Keratinocyte (primary cell): ENCODE results near the gene COL25A1. TPM values are rescaled to one million over a fixed set of nuclear protein-coding genes. Genes with fewer than 3 reads are reported as not detected.

Source experiments
- DNase-seq: peaks from one replicate; pipeline ENCODE4 v3.0.0-alpha.2; 2011; ENCODE audit warnings: low read depth, missing footprints, low spot score
- FAIRE-seq: peaks from 2 replicates; lab custom pipeline; 2011; peaks lifted over from hg19 to GRCh38; lab: Jason Lieb, UNC
- H2AFZ ChIP-seq: 2 replicates; pipeline ENCODE4 v1.6.0; 2012; ENCODE audit warnings: low read length, control low read depth, inconsistent platforms; ENCODE audit not compliant: control insufficient read depth
- H3K27ac ChIP-seq: 2 replicates; pipeline ENCODE4 v1.5.1; 2011; ENCODE audit warnings: low read length; ENCODE audit not compliant: control insufficient read depth, insufficient read depth
- H3K27me3 ChIP-seq: 3 replicates; pipeline ENCODE4 v1.6.0; 2011; ENCODE audit warnings: low read length; ENCODE audit not compliant: control insufficient read depth, insufficient read depth; ENCODE audit errors: extremely low read depth
- H3K36me3 ChIP-seq, 2 experiments: 2 replicates in 1 of 2; 3 replicates in 1 of 2; pipeline ENCODE4 v1.5.1; 2011; ENCODE audit warnings: low read length in 2 of 2, mild to moderate bottlenecking in 1 of 2; ENCODE audit not compliant: control insufficient read depth in 2 of 2, insufficient read depth in 2 of 2; ENCODE audit errors: extremely low read depth in 1 of 2
- H3K4me1 ChIP-seq: 3 replicates; pipeline ENCODE4 v1.5.1; 2011; ENCODE audit warnings: low read length; ENCODE audit not compliant: control insufficient read depth, insufficient read depth; ENCODE audit errors: extremely low read depth
- H3K4me2 ChIP-seq: 3 replicates; pipeline ENCODE4 v1.6.0; 2011; ENCODE audit warnings: low read depth, low read length; ENCODE audit not compliant: control insufficient read depth, insufficient read depth; ENCODE audit errors: extremely low read depth
- H3K4me3 ChIP-seq, 3 experiments: fragments of 200-600 bp in 1 of 3; sonication (generic) in 1 of 3; 2 replicates in 2 of 3; 3 replicates in 1 of 3; pipeline ENCODE4 v1.5.1; 2011 to 2016; ENCODE audit warnings: low read length in 3 of 3, mild to moderate bottlenecking in 3 of 3, control low read depth in 2 of 3, inconsistent platforms in 1 of 3, low read depth in 1 of 3, mixed read lengths in 1 of 3, mixed run types in 1 of 3, moderate library complexity in 1 of 3; ENCODE audit not compliant: control insufficient read depth in 2 of 3, insufficient read depth in 2 of 3; ENCODE audit errors: extremely low read depth in 1 of 3
- H3K79me2 ChIP-seq: 2 replicates; pipeline ENCODE4 v1.6.0; 2012; ENCODE audit warnings: low read length; ENCODE audit not compliant: control insufficient read depth, insufficient read depth
- H3K9ac ChIP-seq: 3 replicates; pipeline ENCODE4 v1.6.0; 2011; ENCODE audit warnings: low read length; ENCODE audit not compliant: control insufficient read depth, insufficient read depth; ENCODE audit errors: extremely low read depth
- H3K9me1 ChIP-seq: 3 replicates; pipeline ENCODE4 v1.6.0; 2011; ENCODE audit warnings: low read length; ENCODE audit not compliant: control insufficient read depth, insufficient read depth; ENCODE audit errors: extremely low read depth
- H3K9me3 ChIP-seq: 2 replicates; pipeline ENCODE4 v1.5.1; 2012; ENCODE audit warnings: low read depth, low read length; ENCODE audit not compliant: control insufficient read depth
- H4K20me1 ChIP-seq: 3 replicates; pipeline ENCODE4 v1.6.0; 2011; ENCODE audit warnings: low read length; ENCODE audit not compliant: control insufficient read depth, insufficient read depth; ENCODE audit errors: extremely low read depth
- EZH2 ChIP-seq: IDR thresholded peaks from one replicate; pipeline ENCODE4 v1.6.1; 2012; ENCODE audit warnings: inconsistent platforms, mild to moderate bottlenecking, low read length, moderate library complexity
- dilution Hi-C: fragments of 300-500 bp; cut with MboI; formaldehyde crosslinking; loops from one replicate; pipeline ENCODE4 v1.7.0; 2020; ENCODE audit warnings: low sequenced_read_pairs; ENCODE audit not compliant: extremely low pct_ligation_motif_present
- polyA plus RNA-seq, 5 experiments: library from polyadenylated mRNA; depleted of rRNA in 3 of 5; stranded (reverse) in 3 of 5; stranded (forward) in 1 of 5; unstranded in 1 of 5; fragments of >200 nt; gene quantifications; 1 replicate in 1 of 5; 2 replicates in 3 of 5; 3 replicates in 1 of 5; pipeline versions ENCODE4 v1.2.1 to v1.2.3, GENCODE V29; 2011 to 2012; ENCODE audit warnings: missing spikeins in 2 of 5, low read depth in 1 of 5, low replicate concordance in 1 of 5
- TF ChIP-seq, protein P1 (sequence below), 3 experiments: IDR thresholded peaks in 1 of 3; conservative IDR thresholded peaks in 1 of 3; optimal IDR thresholded peaks in 1 of 3; 2 replicates in 2 of 3; 3 replicates in 1 of 3; pipeline versions ENCODE3 to v1.5.1; 2011; ENCODE audit warnings: low read length in 3 of 3, mild to moderate bottlenecking in 3 of 3, moderate library complexity in 2 of 3, control low read depth in 1 of 3, inconsistent platforms in 1 of 3; ENCODE audit not compliant: insufficient read depth in 2 of 3; ENCODE audit errors: extremely low read depth in 1 of 3

Gene COL25A1
- polyA plus RNA-seq, 1 donor (not counting 4 experiments of a cell fraction or from before 2014, with no cell fraction given), result not detected

DNA sequence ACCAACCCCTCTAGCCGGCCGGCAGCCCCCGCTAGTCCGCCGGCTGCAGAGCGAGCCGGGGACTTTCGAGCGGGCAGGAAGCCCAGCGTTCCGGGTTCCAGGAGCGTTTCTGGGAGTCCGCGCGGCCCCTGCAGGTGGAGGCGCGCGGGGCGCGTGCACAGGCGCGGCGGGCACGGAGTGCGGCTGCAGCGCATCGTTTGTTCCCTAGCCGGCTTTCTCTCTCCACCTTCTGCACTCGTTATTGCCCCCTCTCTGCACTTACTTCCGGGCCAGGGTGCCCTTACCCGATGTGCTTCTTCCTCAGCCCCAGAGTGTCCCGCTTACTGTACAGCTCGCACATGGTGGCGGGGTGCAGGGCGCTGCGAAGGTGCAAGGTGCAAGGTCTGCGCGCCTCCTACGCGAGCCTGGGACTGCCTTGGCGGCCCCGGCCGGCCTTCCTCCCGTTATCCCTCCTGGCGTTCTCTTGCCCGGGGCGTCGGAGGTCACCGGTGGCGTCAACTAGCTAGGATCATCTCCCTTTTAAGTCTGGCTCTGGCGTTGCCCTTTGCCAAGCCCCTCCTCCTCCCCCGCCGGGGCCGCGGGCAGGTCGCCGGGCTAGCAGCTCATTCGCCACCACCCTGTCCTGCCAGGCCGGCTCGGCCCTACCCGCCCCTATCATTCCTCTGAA lies 539.8 kb downstream of the COL25A1 start, which contains the start of gene ETNPPL:
ETNPPL (minus strand) TSS at position 495 of the 667 bp plus-strand sequence; CDS start at position 340, 155 bp downstream.
- DNase-seq, result no peak
- no peaks in the 10 kb centered on the region for H3K9me3 ChIP-seq
- H3K79me2 ChIP-seq, result no peaks in the 10 kb centered on the region
- FAIRE-seq, result no peak
- no peaks in the 10 kb centered on the region for H3K9me1 ChIP-seq
- H2AFZ ChIP-seq, result peak within 1 kb of the TSS; percentile 37
- TF ChIP-seq, protein P1, sequence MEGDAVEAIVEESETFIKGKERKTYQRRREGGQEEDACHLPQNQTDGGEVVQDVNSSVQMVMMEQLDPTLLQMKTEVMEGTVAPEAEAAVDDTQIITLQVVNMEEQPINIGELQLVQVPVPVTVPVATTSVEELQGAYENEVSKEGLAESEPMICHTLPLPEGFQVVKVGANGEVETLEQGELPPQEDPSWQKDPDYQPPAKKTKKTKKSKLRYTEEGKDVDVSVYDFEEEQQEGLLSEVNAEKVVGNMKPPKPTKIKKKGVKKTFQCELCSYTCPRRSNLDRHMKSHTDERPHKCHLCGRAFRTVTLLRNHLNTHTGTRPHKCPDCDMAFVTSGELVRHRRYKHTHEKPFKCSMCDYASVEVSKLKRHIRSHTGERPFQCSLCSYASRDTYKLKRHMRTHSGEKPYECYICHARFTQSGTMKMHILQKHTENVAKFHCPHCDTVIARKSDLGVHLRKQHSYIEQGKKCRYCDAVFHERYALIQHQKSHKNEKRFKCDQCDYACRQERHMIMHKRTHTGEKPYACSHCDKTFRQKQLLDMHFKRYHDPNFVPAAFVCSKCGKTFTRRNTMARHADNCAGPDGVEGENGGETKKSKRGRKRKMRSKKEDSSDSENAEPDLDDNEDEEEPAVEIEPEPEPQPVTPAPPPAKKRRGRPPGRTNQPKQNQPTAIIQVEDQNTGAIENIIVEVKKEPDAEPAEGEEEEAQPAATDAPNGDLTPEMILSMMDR (optimal IDR thresholded peaks at IDR 0.05 in 1 of 3, IDR thresholded peaks at IDR 0.05 in 1 of 3, conservative IDR thresholded peaks at IDR 0.05 in 1 of 3; ENCODE audit: extremely low read depth in 1 of 3, insufficient read depth in 2 of 3, low read length in 3 of 3), result no peak
- TF ChIP-seq EZH2, result peak; percentile 80
- peaks cover 8% of the 10 kb centered on the region for H3K4me1 ChIP-seq
- H4K20me1 ChIP-seq, result no peaks in the 10 kb centered on the region
- H3K4me3 ChIP-seq, result peak within 1 kb of the TSS; percentile 9 to 40 (median 9)
- H3K4me2 ChIP-seq, result peak within 1 kb of the TSS; percentile 45
- no peak within 1 kb of the TSS for H3K27ac ChIP-seq
- no peaks in the 10 kb centered on the region for H3K36me3 ChIP-seq
- peaks cover 33% of the 10 kb centered on the region for H3K27me3 ChIP-seq
- dilution Hi-C loops, result no loop called here
- no peak within 1 kb of the TSS for H3K9ac ChIP-seq

Other genes with a start within 250 kb of the COL25A1 start
- 47.6 to 53.4 TPM (median 50.9 TPM) in 3 replicates for gene SEC24B, start 131.2 kb upstream of the COL25A1 start, polyA plus RNA-seq